ENCODE results near the gene GPLD1. TPM values are rescaled to one million over a fixed set of nuclear protein-coding genes. Genes with fewer than 3 reads are reported as not detected.

The GPLD1 gene
- total RNA-seq, 1 donor from 2014 or later, result 3.8 TPM

- DNase-seq (ENCODE audit: extremely low spot score, unreplicated experiment), result no peak
- Mint-ChIP-seq H3K9me3 (no peaks in the 10 kb centered on the region), H3K4me1 (ENCODE audit: unreplicated experiment) (peaks cover 4% of the 10 kb centered on the region), H3K27ac (peak overlapping the region; percentile 81), H3K27me3 (no peaks in the 10 kb centered on the region), H3K4me3 (no peak overlapping the region), H3K36me3 (peaks cover 41% of the 10 kb centered on the region)
- no peak for TF ChIP-seq CTCF (conservative IDR thresholded peaks at IDR 0.05)
Observed at GRCh38 chr6:24504649-24505586, 15.5 kb upstream of the GPLD1 start.

GRCh38 chr6:24504287-24504648, 14.9 kb upstream of the GPLD1 start:
- Mint-ChIP-seq H3K4me3 (no peak overlapping the region), H3K4me1 (ENCODE audit: unreplicated experiment) (peaks cover 4% of the 10 kb centered on the region), H3K27ac (peak overlapping the region; percentile 81), H3K9me3 (no peaks in the 10 kb centered on the region), H3K27me3 (no peaks in the 10 kb centered on the region), H3K36me3 (peaks cover 34% of the 10 kb centered on the region)
- no peak for DNase-seq (ENCODE audit: extremely low spot score, unreplicated experiment)
- TF ChIP-seq CTCF (conservative IDR thresholded peaks at IDR 0.05), result no peak

GRCh38 chr6:24501914-24502313, 12.5 kb upstream of the GPLD1 start:
- Mint-ChIP-seq H3K4me1 (ENCODE audit: unreplicated experiment) (peaks cover 4% of the 10 kb centered on the region), H3K9me3 (peaks cover 3% of the 10 kb centered on the region), H3K4me3 (no peak overlapping the region), H3K27me3 (no peaks in the 10 kb centered on the region), H3K36me3 (peaks cover 24% of the 10 kb centered on the region), H3K27ac (no peak overlapping the region)
- DNase-seq (ENCODE audit: extremely low spot score, unreplicated experiment), result no peak
- no peak for TF ChIP-seq CTCF (conservative IDR thresholded peaks at IDR 0.05)

GRCh38 chr6:24501374-24501773, 12.0 kb upstream of the GPLD1 start:
- H3K36me3 Mint-ChIP-seq, result peaks cover 21% of the 10 kb centered on the region
- no peak for TF ChIP-seq CTCF (conservative IDR thresholded peaks at IDR 0.05)
- no peak overlapping the region for H3K27ac Mint-ChIP-seq
- H3K9me3 Mint-ChIP-seq, result peaks cover 3% of the 10 kb centered on the region
- no peaks in the 10 kb centered on the region for H3K27me3 Mint-ChIP-seq
- peaks cover 4% of the 10 kb centered on the region for H3K4me1 Mint-ChIP-seq (ENCODE audit: unreplicated experiment)
- DNase-seq (ENCODE audit: extremely low spot score, unreplicated experiment), result no peak
- no peak overlapping the region for H3K4me3 Mint-ChIP-seq

GRCh38 chr6:24500683-24501082, 11.3 kb upstream of the GPLD1 start:
- no peak for DNase-seq (ENCODE audit: extremely low spot score, unreplicated experiment)

More at GRCh38 chr6:24500683-24501082, 11.3 kb upstream of the GPLD1 start:
- H3K27ac Mint-ChIP-seq, result no peak overlapping the region
- H3K36me3 Mint-ChIP-seq, result peaks cover 22% of the 10 kb centered on the region
- peaks cover 3% of the 10 kb centered on the region for H3K9me3 Mint-ChIP-seq
- no peak overlapping the region for H3K4me3 Mint-ChIP-seq
- peaks cover 6% of the 10 kb centered on the region for H3K4me1 Mint-ChIP-seq (ENCODE audit: unreplicated experiment)
- TF ChIP-seq CTCF (conservative IDR thresholded peaks at IDR 0.05), result no peak
- H3K27me3 Mint-ChIP-seq, result no peaks in the 10 kb centered on the region

Measured in type B pancreatic cell (in vitro differentiated cells).